Measurements from ENCODE around the gene PPEF2. TPM values are rescaled to one million over a fixed set of nuclear protein-coding genes. Genes with fewer than 3 reads are reported as not detected.

PPEF2 gene
- total RNA-seq, 3 donors from 2014 or later (not counting 1 experiment from before 2014, with no cell fraction given) = 0.21 to 0.33 (median 0.32) TPM

- Histone ChIP-seq H3K36me3 (ENCODE audit: control insufficient read depth, insufficient read depth, low read length) (no peaks in the 10 kb centered on the region), H3K4me3 (ENCODE audit: low read length) (no peak overlapping the region), H3K27ac (ENCODE audit: low read length) (no peak overlapping the region), H3K4me1 (ENCODE audit: control insufficient read depth, insufficient read depth, low read length) (no peaks in the 10 kb centered on the region), H3K27me3 (ENCODE audit: control insufficient read depth, insufficient read depth, low read length) (no peaks in the 10 kb centered on the region), H3K9me3 (ENCODE audit: control insufficient read depth, insufficient read depth, low read length) (no peaks in the 10 kb centered on the region)
- Mint-ChIP-seq H3K36me3 (no peaks in the 10 kb centered on the region), H3K27ac (no peak overlapping the region), H3K9me3 (no peaks in the 10 kb centered on the region), H3K4me3 (no peak overlapping the region), H3K4me1 (no peaks in the 10 kb centered on the region), H3K27me3 (ENCODE audit: low read depth in 2 of 2) (peaks cover 0 to 4% of the 10 kb centered on the region in 2 donors)
- intact Hi-C loops (cut with micrococcal nuclease) = no loop called here
- no peak for DNase-seq
- WGBS (ENCODE audit: insufficient coverage) = 58% methylated on average over 3 of the region's 3 CpGs
- no peak for ATAC-seq
- TF ChIP-seq CTCF (IDR thresholded peaks at IDR 0.05) = no peak
Measured at GRCh38 chr4:75869100-75869499, 33.2 kb downstream of the PPEF2 start.

- Mint-ChIP-seq H3K4me3 (no peak overlapping the region), H3K27me3 (ENCODE audit: low read depth in 2 of 2) (peaks cover 0 to 7% of the 10 kb centered on the region in 2 donors), H3K4me1 (no peaks in the 10 kb centered on the region), H3K9me3 (no peaks in the 10 kb centered on the region), H3K36me3 (no peaks in the 10 kb centered on the region), H3K27ac (no peak overlapping the region)
- Histone ChIP-seq H3K27me3 (ENCODE audit: control insufficient read depth, insufficient read depth, low read length) (no peaks in the 10 kb centered on the region), H3K9me3 (ENCODE audit: control insufficient read depth, insufficient read depth, low read length) (no peaks in the 10 kb centered on the region), H3K4me3 (ENCODE audit: low read length) (no peak overlapping the region), H3K4me1 (ENCODE audit: control insufficient read depth, insufficient read depth, low read length) (no peaks in the 10 kb centered on the region), H3K27ac (ENCODE audit: low read length) (no peak overlapping the region), H3K36me3 (ENCODE audit: control insufficient read depth, insufficient read depth, low read length) (no peaks in the 10 kb centered on the region)
- intact Hi-C loops (cut with micrococcal nuclease) = no loop called here
- no peak for TF ChIP-seq CTCF (IDR thresholded peaks at IDR 0.05)
- DNase-seq = no peak
- 86% methylated on average over 3 of the region's 3 CpGs for WGBS (ENCODE audit: insufficient coverage)
- no peak for ATAC-seq
Measured at GRCh38 chr4:75867130-75867529, 35.1 kb downstream of the PPEF2 start.

GRCh38 chr4:75860606-75861005 is 41.6 kb downstream of the PPEF2 start:
- H3K4me3 ChIP-seq (ENCODE audit: low read length) = no peak overlapping the region
- TF ChIP-seq CTCF (IDR thresholded peaks at IDR 0.05) = no peak
- DNase-seq (no peak), ATAC-seq (no peak)
- H3K36me3 Mint-ChIP-seq = no peaks in the 10 kb centered on the region
- H3K4me1 Mint-ChIP-seq = no peaks in the 10 kb centered on the region
- no peak overlapping the region for H3K4me3 Mint-ChIP-seq
- WGBS (ENCODE audit: insufficient coverage) = 92% methylated on average over 4 of the region's 5 CpGs
- intact Hi-C loops (cut with micrococcal nuclease) = no loop called here
- no peaks in the 10 kb centered on the region for H3K9me3 ChIP-seq (ENCODE audit: control insufficient read depth, insufficient read depth, low read length)
- peaks cover 0 to 7% of the 10 kb centered on the region in 2 donors for H3K27me3 Mint-ChIP-seq (ENCODE audit: low read depth in 2 of 2)
- no peaks in the 10 kb centered on the region for H3K36me3 ChIP-seq (ENCODE audit: control insufficient read depth, insufficient read depth, low read length)
- H3K9me3 Mint-ChIP-seq = no peaks in the 10 kb centered on the region
- H3K27ac ChIP-seq (ENCODE audit: low read length) = no peak overlapping the region
- no peaks in the 10 kb centered on the region for H3K27me3 ChIP-seq (ENCODE audit: control insufficient read depth, insufficient read depth, low read length)
- H3K27ac Mint-ChIP-seq = no peak overlapping the region
- no peaks in the 10 kb centered on the region for H3K4me1 ChIP-seq (ENCODE audit: control insufficient read depth, insufficient read depth, low read length)

- WGBS (ENCODE audit: insufficient coverage) = 44% methylated on average over 1 of the region's 1 CpG
- Histone ChIP-seq H3K4me3 (ENCODE audit: low read length) (no peak overlapping the region), H3K27me3 (ENCODE audit: control insufficient read depth, insufficient read depth, low read length) (no peaks in the 10 kb centered on the region), H3K9me3 (ENCODE audit: control insufficient read depth, insufficient read depth, low read length) (no peaks in the 10 kb centered on the region), H3K36me3 (ENCODE audit: control insufficient read depth, insufficient read depth, low read length) (no peaks in the 10 kb centered on the region), H3K4me1 (ENCODE audit: control insufficient read depth, insufficient read depth, low read length) (no peaks in the 10 kb centered on the region), H3K27ac (ENCODE audit: low read length) (no peak overlapping the region)
- no peak for TF ChIP-seq CTCF (IDR thresholded peaks at IDR 0.05)
- no peaks in the 10 kb centered on the region for H3K9me3 Mint-ChIP-seq
- DNase-seq = no peak
- ATAC-seq = no peak
- H3K4me3 Mint-ChIP-seq = no peak overlapping the region
- H3K4me1 Mint-ChIP-seq = no peaks in the 10 kb centered on the region
- no peak overlapping the region for H3K27ac Mint-ChIP-seq
- H3K27me3 Mint-ChIP-seq (ENCODE audit: low read depth in 2 of 2) = peaks cover 0 to 5% of the 10 kb centered on the region in 2 donors
- no peaks in the 10 kb centered on the region for H3K36me3 Mint-ChIP-seq
- intact Hi-C loops (cut with micrococcal nuclease) = no loop called here
Measured at GRCh38 chr4:75858721-75859120, 43.5 kb downstream of the PPEF2 start.

Measured in natural killer cell (primary cell).